Measurements from ENCODE around the gene MX2. TPM values are rescaled to one million over a fixed set of nuclear protein-coding genes. Genes with fewer than 3 reads are reported as not detected.

MX2 gene
- total RNA-seq, 2 donors from 2014 or later = 22.4 to 22.9 TPM

- H3K4me1 ChIP-seq (ENCODE audit: control insufficient read depth in 1 of 2, low read depth in 2 of 2) = peaks cover 3 to 13% of the 10 kb centered on the region in 2 donors
- H3K27me3 ChIP-seq (replicated peaks; ENCODE audit: insufficient read depth) = no peaks in the 10 kb centered on the region
- no peak for TF ChIP-seq CTCF (IDR thresholded peaks at IDR 0.05)
- DNase-seq (ENCODE audit: low spot score) = no peak
- ATAC-seq (ENCODE audit: insufficient number of reproducible peaks, low FRiP score, low read depth) = no peak
- no peaks in the 10 kb centered on the region for H3K9me3 ChIP-seq
- no peak overlapping the region for H3K27ac ChIP-seq
- no peak overlapping the region for H3K4me3 ChIP-seq
- no peaks in the 10 kb centered on the region for H3K36me3 ChIP-seq
Observed at GRCh38 chr21:41373253-41373652, 11.4 kb downstream of the MX2 start.

- Histone ChIP-seq H3K27ac (no peak overlapping the region), H3K4me1 (ENCODE audit: control insufficient read depth in 1 of 2, low read depth in 2 of 2) (peaks cover 1 to 12% of the 10 kb centered on the region in 2 donors), H3K9me3 (no peaks in the 10 kb centered on the region), H3K27me3 (replicated peaks; ENCODE audit: insufficient read depth) (no peaks in the 10 kb centered on the region), H3K4me3 (no peak overlapping the region), H3K36me3 (no peaks in the 10 kb centered on the region)
- ATAC-seq (ENCODE audit: insufficient number of reproducible peaks, low FRiP score, low read depth) = no peak
- DNase-seq (ENCODE audit: low spot score) = no peak
- no peak for TF ChIP-seq CTCF (IDR thresholded peaks at IDR 0.05)
Observed at GRCh38 chr21:41373763-41374162, 11.9 kb downstream of the MX2 start.

- Histone ChIP-seq H3K4me3 (no peak overlapping the region), H3K9me3 (no peaks in the 10 kb centered on the region), H3K27me3 (replicated peaks; ENCODE audit: insufficient read depth) (no peaks in the 10 kb centered on the region), H3K27ac (no peak overlapping the region), H3K4me1 (ENCODE audit: control insufficient read depth in 1 of 2, low read depth in 2 of 2) (peaks cover 0 to 7% of the 10 kb centered on the region in 2 donors), H3K36me3 (no peaks in the 10 kb centered on the region)
- no peak for ATAC-seq (ENCODE audit: insufficient number of reproducible peaks, low FRiP score, low read depth)
- DNase-seq (ENCODE audit: low spot score) = no peak
- no peak for TF ChIP-seq CTCF (IDR thresholded peaks at IDR 0.05)
Observed at GRCh38 chr21:41374177-41374712, 12.4 kb downstream of the MX2 start.

GRCh38 chr21:41374867-41375533 lies 13.2 kb downstream of the MX2 start:
- H3K4me1 ChIP-seq (ENCODE audit: control insufficient read depth in 1 of 2, low read depth in 2 of 2) = peaks cover 0 to 2% of the 10 kb centered on the region in 2 donors
- H3K9me3 ChIP-seq = no peaks in the 10 kb centered on the region
- TF ChIP-seq CTCF (IDR thresholded peaks at IDR 0.05) = no peak
- no peak for ATAC-seq (ENCODE audit: insufficient number of reproducible peaks, low FRiP score, low read depth)
- H3K4me3 ChIP-seq = no peak overlapping the region
- no peaks in the 10 kb centered on the region for H3K36me3 ChIP-seq
- no peaks in the 10 kb centered on the region for H3K27me3 ChIP-seq (replicated peaks; ENCODE audit: insufficient read depth)
- H3K27ac ChIP-seq = no peak overlapping the region
- no peak for DNase-seq (ENCODE audit: low spot score)

GRCh38 chr21:41375875-41376274 lies 14.0 kb downstream of the MX2 start:
- H3K9me3 ChIP-seq = no peaks in the 10 kb centered on the region
- ATAC-seq (ENCODE audit: insufficient number of reproducible peaks, low FRiP score, low read depth) (no peak), DNase-seq (ENCODE audit: low spot score) (no peak)
- no peaks in the 10 kb centered on the region for H3K36me3 ChIP-seq
- no peak for TF ChIP-seq CTCF (IDR thresholded peaks at IDR 0.05)
- no peak overlapping the region for H3K27ac ChIP-seq
- no peaks in the 10 kb centered on the region for H3K4me1 ChIP-seq (ENCODE audit: control insufficient read depth in 1 of 2, low read depth in 2 of 2)
- H3K27me3 ChIP-seq (replicated peaks; ENCODE audit: insufficient read depth) = no peaks in the 10 kb centered on the region
- H3K4me3 ChIP-seq = no peak overlapping the region
